HepG2 (cell line): ENCODE data around the gene PIK3R1. TPM values are rescaled to one million over a fixed set of nuclear protein-coding genes. Genes with fewer than 3 reads are reported as not detected.
A peak's percentile ranks its signal among the peaks of the same experiment; 100 is the strongest.

ENCODE experiments used
- ATAC-seq: fragments of 200-7000 bp; cut with Tn5 transposase; 3 replicates; pipeline ENCODE4 v1.9.1; 2020; ENCODE audit warnings: mild to moderate bottlenecking, moderate library complexity
- BruUV-seq: library from RNA; stranded (reverse); fragments of 400-500 nt; replicated peaks from 2 replicates; lab custom pipeline; 2021; lab: Mats Ljungman, UMichigan
- CTCF ChIA-PET: fragments of 300-600 bp; formaldehyde crosslinking; extraction: SDS; loops from one replicate; lab custom pipeline; 2021; ENCODE audit warnings: low total read pairs, inconsistent platforms, low intra/inter-chr PET ratio; lab: Yijun Ruan, JAX
- POLR2A ChIA-PET: fragments of 350-600 bp; sonication (Branson Sonifier 250); formaldehyde crosslinking; loops from one replicate; lab custom pipeline; 2020; ENCODE audit warnings: antibody characterized with exemption, inconsistent platforms; lab: Yijun Ruan, JAX
- DNase-seq: peaks from one replicate; pipeline ENCODE4 v3.0.0-alpha.2; 2015; ENCODE audit warnings: low spot score
- FAIRE-seq: peaks from 3 replicates; lab custom pipeline; 2011; peaks lifted over from hg19 to GRCh38; lab: Jason Lieb, UNC
- H2AFZ ChIP-seq: one replicate; pipeline ENCODE4 v1.6.1; 2011; ENCODE audit warnings: low read length, inconsistent platforms
- H3K27ac ChIP-seq: fragments of 300-600 bp; 3 replicates; pipeline ENCODE4 v1.8.0; 2011; ENCODE audit warnings: mixed run types, mild to moderate bottlenecking, mixed read lengths, low read length, inconsistent platforms; ENCODE audit not compliant: insufficient read depth; ENCODE audit errors: extremely low read length
- H3K27me3 ChIP-seq, 2 experiments: fragments of 200-600 bp in 1 of 2; 2 replicates in 1 of 2; 3 replicates in 1 of 2; pipeline versions ENCODE4 v1.6.0 to v1.8.0; 2011; ENCODE audit warnings: low read length in 2 of 2, mild to moderate bottlenecking in 2 of 2, moderate library complexity in 2 of 2, inconsistent platforms in 1 of 2; ENCODE audit not compliant: insufficient read depth in 2 of 2, control insufficient read depth in 1 of 2
- H3K36me3 ChIP-seq, 2 experiments: fragments of 200-600 bp in 1 of 2; replicated peaks in 1 of 2; 2 replicates in 1 of 2; 3 replicates in 1 of 2; pipeline versions ENCODE4 v1.5.1 to v1.8.0; 2011; ENCODE audit warnings: low read length in 2 of 2, inconsistent platforms in 1 of 2; ENCODE audit not compliant: insufficient read depth in 2 of 2, control insufficient read depth in 1 of 2
- H3K4me1 ChIP-seq: 2 replicates; pipeline ENCODE4 v1.5.1; 2012; ENCODE audit warnings: low read length, inconsistent platforms; ENCODE audit not compliant: insufficient read depth
- H3K4me2 ChIP-seq: 2 replicates; pipeline ENCODE4 v1.6.0; 2011; ENCODE audit warnings: low read depth, low read length, inconsistent platforms
- H3K4me3 ChIP-seq, 3 experiments: fragments of 200-600 bp in 1 of 3; sonication (generic), shearing (Covaris generic) in 1 of 3; replicated peaks in 1 of 3; 2 replicates each; pipeline ENCODE4 v1.5.1; 2011 to 2016; ENCODE audit warnings: low read length in 3 of 3, inconsistent platforms in 2 of 3, low read depth in 2 of 3, mild to moderate bottlenecking in 2 of 3, control low read depth in 1 of 3, mixed read lengths in 1 of 3; ENCODE audit not compliant: insufficient read depth in 1 of 3
- H3K79me2 ChIP-seq: one replicate; pipeline ENCODE4 v1.6.1; 2011; ENCODE audit warnings: low read length, inconsistent platforms; ENCODE audit not compliant: insufficient read depth
- H3K9ac ChIP-seq: 2 replicates; pipeline ENCODE4 v1.6.0; 2011; ENCODE audit warnings: mild to moderate bottlenecking, low read depth, low read length, inconsistent platforms; ENCODE audit not compliant: insufficient read depth
- H3K9me3 ChIP-seq: 2 replicates; pipeline ENCODE4 v1.5.1; 2012; ENCODE audit warnings: mild to moderate bottlenecking, low read length
- H4K20me1 ChIP-seq: 2 replicates; pipeline ENCODE4 v1.6.0; 2011; ENCODE audit warnings: inconsistent platforms, mild to moderate bottlenecking, low read length, moderate library complexity; ENCODE audit not compliant: insufficient read depth
- CCAR2 ChIP-seq: fragments of 200-400 bp; formaldehyde crosslinking; optimal IDR thresholded peaks from 2 replicates; pipeline ENCODE3; 2018; ENCODE audit warnings: low read depth, mild to moderate bottlenecking, low read length, moderate library complexity
- HES4 ChIP-seq: sonication (generic); formaldehyde crosslinking; IDR thresholded peaks from 2 replicates; pipeline ENCODE4 v1.9.0; 2021; ENCODE audit warnings: mild to moderate bottlenecking, missing genetic modification reagents, borderline replicate concordance
- MED1 ChIP-seq: sonication (generic); formaldehyde crosslinking; IDR thresholded peaks from 2 replicates; pipeline ENCODE4 v1.4.0; 2020; ENCODE audit warnings: missing genetic modification reagents
- MEF2D ChIP-seq: sonication (generic); formaldehyde crosslinking; IDR thresholded peaks from 2 replicates; pipeline ENCODE4 v1.5.1; 2020; ENCODE audit warnings: mild to moderate bottlenecking, missing genetic modification reagents
- SYNCRIP ChIP-seq: fragments of 200-400 bp; formaldehyde crosslinking; IDR thresholded peaks from 2 replicates; pipeline ENCODE4 v1.6.1; 2018; ENCODE audit warnings: mild to moderate bottlenecking, low read depth, low read length; ENCODE audit not compliant: insufficient read depth
- ZFP36 ChIP-seq: fragments of 150-350 bp; IDR thresholded peaks from 2 replicates; pipeline ENCODE4 v1.6.1; 2018; ENCODE audit warnings: borderline replicate concordance, low read length, low read depth; ENCODE audit not compliant: partially characterized antibody
- ZNF225 ChIP-seq: sonication (generic); formaldehyde crosslinking; IDR thresholded peaks from 2 replicates; pipeline ENCODE4 v1.4.0; 2020; ENCODE audit warnings: mild to moderate bottlenecking, missing genetic modification reagents
- WGBS: methylation state at CpG from one replicate; pipeline ENCODE4 v1.1.6; 2017; ENCODE audit warnings: low lambda C conversion rate; 5-methylcytosine and 5-hydroxymethylcytosine counted together
- in situ Hi-C: cut with HindIII; loops from 2 replicates; pipeline ENCODE4 v1.10.0; 2017; ENCODE audit warnings: low pct_unique_long_range_greater_than_20kb; ENCODE audit not compliant: extremely low pct_ligation_motif_present
- intact Hi-C: fragments of 100-400 bp; cut with micrococcal nuclease; formaldehyde crosslinking; loops from one replicate; pipeline ENCODE4 v1.10.0; 2022; ENCODE audit not compliant: unreplicated experiment
- polyA plus RNA-seq, 8 experiments: library from polyadenylated mRNA; depleted of rRNA in 3 of 8; stranded (reverse) in 7 of 8; unstranded in 1 of 8; fragments of >200 nt; fragmentation: Illumina TruSeq in 4 of 8; extraction: Trizol in 4 of 8; gene quantifications; 2 replicates each; pipeline versions ENCODE4 v1.2.1 to v1.2.3, GENCODE V29; 2011 to 2016; ENCODE audit warnings: low read depth in 4 of 8, missing spikeins in 1 of 8, mixed read lengths in 1 of 8; ENCODE audit not compliant: insufficient read depth in 1 of 8
- total RNA-seq, 5 experiments: library from RNA; depleted of rRNA; stranded (reverse); fragments of >200 nt; fragmentation: Illumina TruSeq; extraction: Trizol; gene quantifications; 2 replicates each; pipeline ENCODE4 v1.2.3, GENCODE V29; 2016; ENCODE audit warnings: low read depth in 1 of 5
- TF ChIP-seq, protein P1 (sequence below): fragments of 450-650 bp; IDR thresholded peaks from 2 replicates; pipeline ENCODE4 v1.6.1; 2016
- TF ChIP-seq, protein P2 (sequence below): sonication (generic); formaldehyde crosslinking; conservative IDR thresholded peaks from 2 replicates; pipeline ENCODE4 v1.4.0; 2020; ENCODE audit warnings: missing genetic modification reagents
- TF ChIP-seq, protein P3 (sequence below): sonication (generic); formaldehyde crosslinking; IDR thresholded peaks from 2 replicates; pipeline ENCODE4 v1.4.0; 2020; ENCODE audit warnings: low read depth, mild to moderate bottlenecking, missing genetic modification reagents

PIK3R1 gene
- total and polyA plus RNA-seq, 2 of the 13 experiments (the other 11 are each of a cell fraction or from before 2014, with no cell fraction given) = 8.4 to 21.3 TPM

- no peaks in the 10 kb centered on the region for H3K79me2 ChIP-seq
- H3K4me3 ChIP-seq = peak overlapping the region in 1 of 3 experiments; percentile 9; a peak in 1 of 6 replicates
- H3K9me3 ChIP-seq = no peaks in the 10 kb centered on the region
- DNase-seq (no peak), ATAC-seq (no peak), FAIRE-seq (no peak)
- no TSS peak for BruUV-seq
- in situ Hi-C loops (no loop called here), intact Hi-C loops (no loop called here)
- H3K4me1 ChIP-seq = peaks cover 40% of the 10 kb centered on the region
- POLR2A ChIA-PET = interaction anchor here (1.9 kb wide), 1 partner anchor 24 kb away, joined by 5 read pairs; the partner anchor contains the start of gene PIK3R1
- no peaks in the 10 kb centered on the region; a peak in 1 of 5 replicates for H3K27me3 ChIP-seq
- H3K27ac ChIP-seq = no peak overlapping the region
- no peaks in the 10 kb centered on the region for H3K36me3 ChIP-seq
- no peak overlapping the region for H2AFZ ChIP-seq
- CTCF ChIA-PET = no interaction called here
- no peaks in the 10 kb centered on the region for H4K20me1 ChIP-seq
- 67% methylated on average over 3 of the region's 3 CpGs for whole genome bisulfite sequencing
- no peak for TF ChIP-seq MED1 (CRISPR knock-in tag)
- TF ChIP-seq MEF2D = no peak
- no peak for TF ChIP-seq ZNF225 (CRISPR knock-in tag)
- no peak for TF ChIP-seq CCAR2
- TF ChIP-seq, protein P1, sequence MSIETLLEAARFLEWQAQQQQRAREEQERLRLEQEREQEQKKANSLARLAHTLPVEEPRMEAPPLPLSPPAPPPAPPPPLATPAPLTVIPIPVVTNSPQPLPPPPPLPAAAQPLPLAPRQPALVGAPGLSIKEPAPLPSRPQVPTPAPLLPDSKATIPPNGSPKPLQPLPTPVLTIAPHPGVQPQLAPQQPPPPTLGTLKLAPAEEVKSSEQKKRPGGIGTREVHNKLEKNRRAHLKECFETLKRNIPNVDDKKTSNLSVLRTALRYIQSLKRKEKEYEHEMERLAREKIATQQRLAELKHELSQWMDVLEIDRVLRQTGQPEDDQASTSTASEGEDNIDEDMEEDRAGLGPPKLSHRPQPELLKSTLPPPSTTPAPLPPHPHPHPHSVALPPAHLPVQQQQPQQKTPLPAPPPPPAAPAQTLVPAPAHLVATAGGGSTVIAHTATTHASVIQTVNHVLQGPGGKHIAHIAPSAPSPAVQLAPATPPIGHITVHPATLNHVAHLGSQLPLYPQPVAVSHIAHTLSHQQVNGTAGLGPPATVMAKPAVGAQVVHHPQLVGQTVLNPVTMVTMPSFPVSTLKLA = no peak
- TF ChIP-seq SYNCRIP = no peak
- no peak for TF ChIP-seq ZFP36
- TF ChIP-seq, protein P2, sequence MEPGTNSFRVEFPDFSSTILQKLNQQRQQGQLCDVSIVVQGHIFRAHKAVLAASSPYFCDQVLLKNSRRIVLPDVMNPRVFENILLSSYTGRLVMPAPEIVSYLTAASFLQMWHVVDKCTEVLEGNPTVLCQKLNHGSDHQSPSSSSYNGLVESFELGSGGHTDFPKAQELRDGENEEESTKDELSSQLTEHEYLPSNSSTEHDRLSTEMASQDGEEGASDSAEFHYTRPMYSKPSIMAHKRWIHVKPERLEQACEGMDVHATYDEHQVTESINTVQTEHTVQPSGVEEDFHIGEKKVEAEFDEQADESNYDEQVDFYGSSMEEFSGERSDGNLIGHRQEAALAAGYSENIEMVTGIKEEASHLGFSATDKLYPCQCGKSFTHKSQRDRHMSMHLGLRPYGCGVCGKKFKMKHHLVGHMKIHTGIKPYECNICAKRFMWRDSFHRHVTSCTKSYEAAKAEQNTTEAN (CRISPR knock-in tag) = no peak
- TF ChIP-seq, protein P3, sequence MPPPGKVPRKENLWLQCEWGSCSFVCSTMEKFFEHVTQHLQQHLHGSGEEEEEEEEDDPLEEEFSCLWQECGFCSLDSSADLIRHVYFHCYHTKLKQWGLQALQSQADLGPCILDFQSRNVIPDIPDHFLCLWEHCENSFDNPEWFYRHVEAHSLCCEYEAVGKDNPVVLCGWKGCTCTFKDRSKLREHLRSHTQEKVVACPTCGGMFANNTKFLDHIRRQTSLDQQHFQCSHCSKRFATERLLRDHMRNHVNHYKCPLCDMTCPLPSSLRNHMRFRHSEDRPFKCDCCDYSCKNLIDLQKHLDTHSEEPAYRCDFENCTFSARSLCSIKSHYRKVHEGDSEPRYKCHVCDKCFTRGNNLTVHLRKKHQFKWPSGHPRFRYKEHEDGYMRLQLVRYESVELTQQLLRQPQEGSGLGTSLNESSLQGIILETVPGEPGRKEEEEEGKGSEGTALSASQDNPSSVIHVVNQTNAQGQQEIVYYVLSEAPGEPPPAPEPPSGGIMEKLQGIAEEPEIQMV (CRISPR knock-in tag) = no peak
- no peak for TF ChIP-seq HES4 (CRISPR knock-in tag)
- peak overlapping the region; percentile 45 for H3K4me2 ChIP-seq
- no peak overlapping the region for H3K9ac ChIP-seq
These were observed 22.9 kb upstream of the PIK3R1 start for GRCh38 chr5:68192679-68193060.
